ENCODE data around the gene UNK. TPM values are rescaled to one million over a fixed set of nuclear protein-coding genes. Genes with fewer than 3 reads are reported as not detected.

Gene UNK
- total and polyA plus RNA-seq, 2 donors (not counting 1 experiment from before 2014, with no cell fraction given), result 35.5 to 70.3 TPM

GRCh38 chr17:75763613-75764416 lies 20.8 kb upstream of the UNK start:
- Mint-ChIP-seq H3K4me1 (peaks cover 18% of the 10 kb centered on the region), H3K27me3 (no peaks in the 10 kb centered on the region), H3K4me3 (peak overlapping the region; percentile 85), H3K9me3 (ENCODE audit: insufficient read depth) (no peaks in the 10 kb centered on the region), H3K27ac (peak overlapping the region; percentile 37)
- ChIA-PET CTCF (interaction anchor here (1.1 to 5.5 kb wide), 17 partner anchors 11 to 493 kb away, joined by 3 to 87 read pairs (median 14); partner anchors contain the start of genes MIF4GD, SMIM5, TRIM47 and TRIM65), POLR2A (interaction anchor here (0.8 to 3.7 kb wide), 4 partner anchors 10 to 80 kb away, joined by 3 to 78 read pairs (median 13); a partner anchor contains a TSS)
- peak overlapping the region; percentile 91 for H3K9ac ChIP-seq (ENCODE audit: low read length)
- peak overlapping the region in 1 of 2 donors; percentile 72 for H3K27ac ChIP-seq (ENCODE audit: low read length in 2 of 2)
- peaks cover 3% of the 10 kb centered on the region for H3K79me2 ChIP-seq (ENCODE audit: control insufficient read depth, insufficient read depth, low read length)
- H3K4me3 ChIP-seq (ENCODE audit: control extremely low read depth in 1 of 5, extremely low read depth in 1 of 5, insufficient read depth in 1 of 5, low read depth in 2 of 5, low read length in 4 of 5), result peak overlapping the region in 4 of 5 experiments; percentile 74 to 88 (median 84)
- TF ChIP-seq, protein P1, sequence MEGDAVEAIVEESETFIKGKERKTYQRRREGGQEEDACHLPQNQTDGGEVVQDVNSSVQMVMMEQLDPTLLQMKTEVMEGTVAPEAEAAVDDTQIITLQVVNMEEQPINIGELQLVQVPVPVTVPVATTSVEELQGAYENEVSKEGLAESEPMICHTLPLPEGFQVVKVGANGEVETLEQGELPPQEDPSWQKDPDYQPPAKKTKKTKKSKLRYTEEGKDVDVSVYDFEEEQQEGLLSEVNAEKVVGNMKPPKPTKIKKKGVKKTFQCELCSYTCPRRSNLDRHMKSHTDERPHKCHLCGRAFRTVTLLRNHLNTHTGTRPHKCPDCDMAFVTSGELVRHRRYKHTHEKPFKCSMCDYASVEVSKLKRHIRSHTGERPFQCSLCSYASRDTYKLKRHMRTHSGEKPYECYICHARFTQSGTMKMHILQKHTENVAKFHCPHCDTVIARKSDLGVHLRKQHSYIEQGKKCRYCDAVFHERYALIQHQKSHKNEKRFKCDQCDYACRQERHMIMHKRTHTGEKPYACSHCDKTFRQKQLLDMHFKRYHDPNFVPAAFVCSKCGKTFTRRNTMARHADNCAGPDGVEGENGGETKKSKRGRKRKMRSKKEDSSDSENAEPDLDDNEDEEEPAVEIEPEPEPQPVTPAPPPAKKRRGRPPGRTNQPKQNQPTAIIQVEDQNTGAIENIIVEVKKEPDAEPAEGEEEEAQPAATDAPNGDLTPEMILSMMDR (IDR thresholded peaks at IDR 0.05), result no peak
- no peak for TF ChIP-seq EZH2 (IDR thresholded peaks at IDR 0.05; ENCODE audit: borderline replicate concordance, insufficient read depth, low read depth, low read length, poor library complexity, severe bottlenecking)
- WGBS (ENCODE audit: insufficient coverage), result 81% methylated on average over 14 of the region's 16 CpGs
- H2AFZ ChIP-seq (ENCODE audit: insufficient read depth, low read depth, low read length, poor library complexity, severe bottlenecking), result peak overlapping the region; percentile 97
- no peaks in the 10 kb centered on the region for H3K36me3 ChIP-seq (replicated peaks in 1 of 2; ENCODE audit: control extremely low read depth in 1 of 2, control insufficient read depth in 1 of 2, extremely low read depth in 1 of 2, insufficient read depth in 2 of 2, low read length in 1 of 2)
- intact Hi-C loops (cut with micrococcal nuclease), result loop anchor here (1.0 to 10.0 kb wide), 2 partner anchors 91 to 249 kb away; partner anchors contain the start of genes CASKIN2, TSEN54 and WBP2
- H3K4me2 ChIP-seq (replicated peaks; ENCODE audit: low read depth, low read length, poor library complexity, severe bottlenecking), result peak overlapping the region; percentile 100
- no peaks in the 10 kb centered on the region for H3K27me3 ChIP-seq (replicated peaks in 1 of 4; ENCODE audit: control extremely low read depth in 1 of 4, control insufficient read depth in 3 of 4, insufficient read depth in 4 of 4, low read length in 3 of 4)
- H3K9me3 ChIP-seq (ENCODE audit: control extremely low read depth in 1 of 3, control insufficient read depth in 2 of 3, insufficient read depth in 1 of 3, low read length in 2 of 3), result no peaks in the 10 kb centered on the region
- H4K20me1 ChIP-seq (ENCODE audit: control insufficient read depth, insufficient read depth, low read length, poor library complexity, severe bottlenecking), result peaks cover 15% of the 10 kb centered on the region
- peak; percentile 34 for DNase-seq
- no peak for ATAC-seq (ENCODE audit: low read depth)
- H3K4me1 ChIP-seq (ENCODE audit: control insufficient read depth in 2 of 2, insufficient read depth in 2 of 2, low read length in 2 of 2), result peaks cover 14 to 23% of the 10 kb centered on the region in 2 donors

All from B cell (primary cell).